HG03575 (cell line): ENCODE measurements around the gene BMPR1A.
"Not testable (repeated sequence)": the region's sequence is repeated elsewhere in the genome, so short reads cannot be mapped to it uniquely, and the experiment has no call there.

Source experiments
- ATAC-seq: cut with Tn5 transposase; IDR thresholded peaks from one replicate; pipeline ENCODE4 v1.9.1; 2021; ENCODE audit not compliant: unreplicated experiment, insufficient number of reproducible peaks, low FRiP score; ENCODE audit errors: extremely low read depth

The BMPR1A gene

DNA sequence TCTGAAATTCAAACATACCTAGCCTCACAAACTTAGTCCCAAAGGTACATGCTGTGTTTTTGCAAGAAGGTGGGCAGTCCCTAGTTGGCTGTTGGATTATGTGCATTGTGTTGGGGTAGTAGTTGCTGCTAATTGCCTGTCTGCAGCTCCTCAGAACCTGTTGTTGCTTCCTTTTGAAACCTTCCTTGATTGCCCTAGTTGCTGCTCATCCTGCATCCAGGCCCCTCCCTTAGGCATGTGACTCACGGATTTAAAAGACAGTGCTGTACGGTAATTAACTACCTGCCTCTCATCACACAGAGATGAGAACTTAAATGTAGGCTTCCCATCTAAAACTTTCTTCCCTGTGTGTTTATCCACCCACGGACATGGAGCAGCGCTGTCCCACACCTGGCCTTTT, 67.7 kb downstream of the BMPR1A start:
- ATAC-seq = no peak

- ATAC-seq = no peak
These were observed 68.9 kb downstream of the BMPR1A start for GRCh38 chr10:86825366-86825765.

DNA sequence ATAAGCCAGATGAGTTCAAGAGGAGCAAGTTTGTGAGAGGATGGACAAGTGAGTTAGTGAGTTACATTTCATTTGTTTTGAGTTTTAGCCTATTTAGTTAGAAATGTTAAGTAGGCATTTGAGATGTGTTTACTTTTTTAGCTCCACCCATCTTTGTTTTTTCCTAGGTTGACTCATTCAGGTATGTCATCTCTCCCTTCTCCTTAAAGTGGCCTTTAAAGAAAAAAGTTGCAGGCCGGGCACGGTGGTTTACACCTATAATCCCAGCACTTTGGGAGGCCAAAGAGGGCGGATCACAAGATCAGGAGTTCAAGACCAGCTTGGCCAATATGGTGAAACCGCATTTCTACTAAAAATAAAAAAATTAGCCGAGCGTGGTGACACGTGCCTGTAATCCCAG, 71.2 kb downstream of the BMPR1A start:
- no peak for ATAC-seq

GRCh38 chr10:86828145-86828544, 71.7 kb downstream of the BMPR1A start:
- no peak for ATAC-seq

DNA sequence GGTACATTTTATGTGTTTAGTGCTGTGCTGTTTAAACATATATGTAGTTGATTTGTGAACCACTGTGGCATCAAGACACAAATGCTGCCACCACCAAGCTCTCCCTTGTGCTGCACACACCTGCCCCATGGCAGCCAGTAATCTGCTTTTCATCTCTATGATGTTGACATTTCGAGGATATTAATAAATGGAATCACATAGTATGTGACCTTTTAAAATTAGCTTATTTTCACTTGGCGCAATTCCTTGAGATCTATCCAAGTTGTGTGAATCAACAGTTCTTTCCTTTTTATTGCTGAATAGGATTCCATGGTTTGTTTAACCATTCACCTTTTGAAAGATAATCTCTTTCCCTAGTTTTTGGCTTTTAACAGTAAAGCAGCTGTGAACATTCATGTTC, 73.1 kb downstream of the BMPR1A start:
- ATAC-seq = no peak

GRCh38 chr10:86830043-86830591, 73.7 kb downstream of the BMPR1A start:
- ATAC-seq = no peak

GRCh38 chr10:86833969-86834368, 77.5 kb downstream of the BMPR1A start:
- ATAC-seq = no peak

DNA sequence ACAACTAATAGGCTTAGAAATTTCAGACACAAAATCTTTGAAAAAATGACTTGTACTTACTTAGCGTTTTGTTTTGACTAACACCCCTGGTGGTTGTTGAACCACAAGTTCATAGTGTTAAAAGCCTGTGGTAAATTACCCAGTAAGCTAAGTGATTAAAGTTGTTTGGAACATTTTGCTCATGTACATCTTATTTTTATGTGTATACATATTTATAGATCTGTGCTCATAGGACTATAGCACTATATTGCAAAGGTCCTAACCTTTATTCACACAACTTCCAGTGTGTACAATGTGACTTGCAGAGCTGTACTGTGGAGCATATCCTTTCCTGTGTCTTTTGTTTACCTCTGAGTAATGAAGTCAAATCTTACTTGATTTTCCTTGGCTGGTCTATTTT, 79.6 kb downstream of the BMPR1A start:
- ATAC-seq = no peak

DNA sequence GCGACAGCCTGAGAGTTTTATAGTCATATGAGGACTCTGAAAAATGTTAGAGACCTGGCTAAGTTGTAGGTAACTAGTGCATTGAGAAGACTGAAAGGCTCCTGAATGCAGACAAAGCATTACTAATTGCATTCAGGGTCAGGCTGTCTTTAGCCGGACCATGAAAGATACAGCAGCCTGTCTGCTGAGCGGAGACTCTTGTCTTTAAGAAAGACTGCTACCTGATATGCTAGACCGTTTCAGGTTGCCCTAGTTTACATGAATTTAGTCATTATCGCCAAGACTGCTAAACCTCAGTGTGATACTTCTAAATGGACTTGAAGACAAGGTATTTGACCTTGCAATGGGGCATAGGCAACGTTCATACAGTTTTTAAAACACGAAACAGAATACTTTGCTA, 81.2 kb downstream of the BMPR1A start:
- no peak for ATAC-seq

GRCh38 chr10:86840498-86840897, 84.1 kb downstream of the BMPR1A start:
- no peak for ATAC-seq

DNA sequence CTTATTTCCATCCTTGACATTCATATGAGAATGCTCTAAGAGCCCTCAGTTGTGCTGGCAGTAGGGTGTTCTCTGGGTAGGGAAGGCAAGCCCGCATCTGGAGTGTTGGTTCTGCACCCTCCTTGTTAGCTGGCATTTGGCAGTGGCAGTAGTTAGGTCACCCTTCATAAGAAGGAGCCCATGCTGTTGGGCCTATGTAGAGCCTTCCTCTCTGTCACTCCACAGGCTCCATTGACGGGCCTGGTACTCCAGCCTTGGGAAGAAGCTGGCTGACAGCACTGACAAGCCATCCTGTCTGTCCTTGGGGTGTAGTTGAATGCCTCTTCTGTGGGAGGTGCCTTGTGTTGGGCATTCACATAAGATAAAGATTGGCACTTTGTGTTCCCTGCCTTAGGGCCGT, 89.7 kb downstream of the BMPR1A start:
- ATAC-seq = no peak

DNA sequence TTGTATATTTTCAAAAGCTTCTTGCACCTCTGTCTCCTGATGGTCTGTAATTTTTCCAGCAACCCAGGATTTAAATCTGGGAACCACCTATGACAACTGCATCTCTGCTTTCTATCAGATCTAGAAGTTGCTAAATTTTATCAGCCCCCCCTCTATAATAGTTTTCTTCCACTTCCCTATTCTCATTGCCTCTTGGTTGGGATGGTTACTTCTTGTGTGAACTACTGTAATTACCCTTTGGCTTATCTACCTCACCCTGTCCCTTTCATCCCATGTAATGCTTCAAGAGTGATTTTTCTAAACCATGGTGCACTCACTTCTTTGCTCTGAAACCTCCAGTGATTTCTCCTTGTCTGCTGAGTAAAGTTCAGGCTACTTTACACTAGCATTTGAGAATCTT, 92.3 kb downstream of the BMPR1A start:
- ATAC-seq = no peak

GRCh38 chr10:86849181-86849894, 92.9 kb downstream of the BMPR1A start:
- ATAC-seq = no peak

GRCh38 chr10:86850481-86850880, 94.1 kb downstream of the BMPR1A start:
- ATAC-seq = no peak

DNA sequence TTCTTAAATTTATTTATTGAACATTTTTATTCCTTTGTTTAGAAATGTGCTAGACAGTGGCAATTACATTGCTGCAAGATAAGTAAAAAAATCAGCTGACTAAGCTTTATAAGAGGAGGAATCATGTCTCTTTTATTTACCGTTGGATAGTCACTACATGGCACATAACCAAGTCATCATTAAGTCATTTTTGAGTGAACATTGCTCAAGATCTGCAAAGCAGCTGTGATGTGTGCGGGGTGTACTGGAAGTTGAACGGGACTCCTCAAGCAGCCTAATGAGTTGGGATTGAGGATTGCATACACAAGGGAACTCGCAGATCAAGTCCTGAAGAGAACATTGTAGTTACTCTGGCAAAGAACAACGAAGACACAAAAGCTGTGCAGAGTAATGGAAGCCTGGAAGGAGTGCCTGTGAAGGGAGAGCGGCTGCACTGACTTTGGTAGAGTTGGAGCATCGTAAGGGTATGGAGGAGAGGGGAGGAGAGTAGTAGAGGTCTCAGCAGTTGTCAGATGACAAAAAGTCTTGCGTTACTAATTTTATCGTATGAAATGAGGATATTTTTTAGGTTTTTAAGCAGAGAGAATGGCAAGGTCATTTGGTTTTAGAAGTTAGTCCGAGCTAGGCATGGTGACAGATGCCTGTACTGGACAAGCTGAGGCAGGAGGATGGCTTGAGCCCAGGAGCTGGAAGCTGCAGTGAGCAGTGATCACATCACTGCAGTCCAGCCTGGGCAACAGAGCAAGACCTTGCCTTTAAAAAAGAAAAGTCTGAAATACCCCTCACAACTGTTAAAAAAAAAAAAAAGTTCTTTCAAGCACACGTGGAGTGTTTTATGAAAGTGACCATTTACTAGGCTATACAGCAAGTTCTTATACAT, 95.1 kb downstream of the BMPR1A start:
- ATAC-seq = no peak

DNA sequence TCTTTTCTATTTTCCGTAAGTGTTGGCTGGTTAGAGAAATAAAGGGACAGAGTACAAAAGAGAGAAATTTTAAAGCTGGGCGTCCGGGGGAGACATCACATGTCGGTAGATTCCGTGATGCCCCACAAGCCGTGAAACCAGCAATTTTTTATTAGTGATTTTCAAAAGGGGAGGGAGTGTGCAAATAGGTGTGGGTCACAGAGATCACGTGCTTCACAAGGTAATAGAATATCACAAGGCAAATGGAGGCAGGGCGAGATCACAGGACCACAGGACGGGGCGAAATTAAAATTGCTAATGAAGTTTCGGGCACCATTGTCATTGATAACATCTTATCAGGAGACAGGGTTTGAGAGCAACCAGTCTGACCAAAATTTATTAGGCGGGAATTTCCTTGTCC, 97.2 kb downstream of the BMPR1A start:
- not testable (repeated sequence) for ATAC-seq

DNA sequence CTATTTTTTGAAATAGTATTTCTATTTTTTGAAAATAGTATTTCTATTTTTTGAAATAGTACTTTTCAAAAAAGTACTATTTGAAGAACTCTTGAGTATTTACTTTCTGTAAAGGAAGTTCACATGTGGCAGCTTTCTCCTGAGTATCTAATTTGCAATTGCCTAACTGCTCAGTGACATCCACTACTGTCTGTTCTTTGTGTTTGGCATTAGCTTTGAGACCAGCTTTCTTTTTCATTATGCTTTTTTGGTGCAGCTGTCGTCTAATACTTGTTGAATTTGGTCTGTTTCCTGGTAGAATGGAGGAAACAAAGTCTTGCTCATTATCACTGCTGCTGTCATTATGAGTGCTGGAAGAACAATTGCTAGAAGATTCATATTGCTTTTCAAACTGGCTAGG, 99.1 kb downstream of the BMPR1A start:
- no peak for ATAC-seq

DNA sequence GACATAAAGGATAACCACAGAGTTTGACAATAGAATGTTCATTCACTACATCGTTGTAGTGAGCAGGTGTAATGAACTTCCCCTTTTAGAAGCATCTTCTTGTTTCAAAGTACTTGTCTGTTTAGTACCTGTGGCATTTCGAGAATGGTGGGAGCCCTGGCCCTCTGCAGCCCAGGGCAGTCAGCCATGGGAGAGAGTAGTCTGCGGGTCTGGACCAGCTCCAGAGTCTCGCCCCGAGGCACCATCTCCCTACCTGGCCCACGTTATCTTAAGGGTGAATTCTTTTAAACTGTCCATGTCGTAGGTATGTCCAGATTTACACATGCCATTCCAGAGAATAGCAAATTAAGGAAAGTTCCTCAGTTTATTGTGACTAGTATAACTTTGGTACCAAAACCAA, 99.7 kb downstream of the BMPR1A start:
- ATAC-seq = no peak

DNA sequence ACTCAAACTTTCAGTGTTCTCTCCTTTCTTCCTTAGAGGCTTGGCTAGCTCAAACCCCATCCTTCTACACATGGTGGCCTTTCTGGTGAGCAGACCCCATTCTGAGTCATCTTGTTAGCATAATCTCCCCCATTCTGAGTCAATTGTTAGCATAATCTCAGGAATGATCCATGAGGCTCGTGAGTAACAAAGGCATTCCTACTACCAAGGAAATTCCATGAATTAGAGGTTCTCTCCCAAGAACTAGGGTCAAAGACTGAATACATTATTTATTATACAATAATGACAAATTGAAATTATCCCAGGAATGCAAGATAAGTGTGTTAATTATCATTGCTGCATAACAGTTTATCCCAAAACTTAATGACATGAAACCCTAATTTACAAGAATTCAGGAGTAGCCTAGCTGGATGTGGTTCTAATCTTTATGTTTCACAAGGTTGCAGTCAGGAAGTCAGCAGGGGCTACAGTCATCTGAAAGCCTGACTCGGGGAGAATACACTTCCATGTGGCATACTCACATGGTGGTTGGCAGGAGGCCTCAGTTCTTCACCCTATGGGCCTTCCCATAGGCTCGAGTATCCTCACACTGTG, 100.8 kb downstream of the BMPR1A start:
- ATAC-seq = no peak

- no peak for ATAC-seq
These were observed 101.6 kb downstream of the BMPR1A start for GRCh38 chr10:86858011-86858410.
